BE2C (cell line): ENCODE results near the gene MRFAP1.
A peak's percentile ranks its signal among the peaks of the same experiment; 100 is the strongest.

Source experiments
- DNase-seq: peaks from one replicate; pipeline ENCODE4 v3.0.0-alpha.2; 2020
- H3K27me3 ChIP-seq: fragments of 250-450 bp; sonication (Bioruptor Pico); 2 replicates; pipeline ENCODE4 v1.5.1; 2020; ENCODE audit warnings: mild to moderate bottlenecking
- H3K36me3 ChIP-seq: fragments of 250-450 bp; sonication (Bioruptor Pico); 2 replicates; pipeline ENCODE4 v1.5.1; 2020; ENCODE audit warnings: mild to moderate bottlenecking
- H3K4me1 ChIP-seq: fragments of 250-450 bp; sonication (Bioruptor Pico); 2 replicates; pipeline ENCODE4 v1.5.1; 2020
- H3K4me3 ChIP-seq: 2 replicates; pipeline ENCODE4 v1.5.1; 2011; ENCODE audit warnings: low read depth, low read length
- H3K9me3 ChIP-seq: fragments of 250-450 bp; sonication (Bioruptor Pico); 2 replicates; pipeline ENCODE4 v1.5.1; 2020
- TF ChIP-seq, protein P1 (sequence below): IDR thresholded peaks from 2 replicates; pipeline ENCODE4 v1.5.1; 2012; ENCODE audit warnings: mild to moderate bottlenecking, low read depth, low read length

MRFAP1 gene

DNA sequence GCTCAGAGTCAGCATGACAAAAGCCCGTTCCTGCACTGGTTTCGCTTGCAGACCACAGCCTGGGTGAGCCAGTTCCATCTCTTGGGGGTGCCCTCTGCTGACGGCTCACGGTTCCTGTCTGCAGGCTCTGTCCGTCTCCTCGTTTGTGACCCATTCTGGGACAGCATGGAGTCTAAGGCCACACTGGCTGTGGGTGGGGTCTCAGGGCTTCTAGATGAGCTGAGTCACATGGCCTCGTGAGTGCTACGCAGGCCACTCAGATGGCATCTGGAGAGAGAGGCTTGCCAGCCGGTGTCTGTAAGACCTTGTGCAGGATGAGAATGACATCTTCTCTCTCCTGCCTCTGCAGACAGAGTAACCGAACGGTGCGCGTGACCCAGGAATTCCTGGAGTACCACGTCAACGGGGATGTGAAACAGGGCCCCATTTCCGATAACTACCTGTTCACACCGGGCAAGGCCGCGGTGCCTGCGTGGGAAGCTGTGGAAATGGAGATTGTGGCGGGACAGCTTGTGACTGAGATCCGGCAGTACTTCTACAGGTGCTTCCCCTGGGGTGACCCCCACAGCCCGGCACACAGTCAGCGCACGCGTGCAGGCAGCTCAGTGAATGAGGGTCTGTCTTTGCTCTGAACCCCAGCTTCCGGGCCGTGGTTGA lies 31.6 kb upstream of the MRFAP1 start:
- TF ChIP-seq, protein P1, sequence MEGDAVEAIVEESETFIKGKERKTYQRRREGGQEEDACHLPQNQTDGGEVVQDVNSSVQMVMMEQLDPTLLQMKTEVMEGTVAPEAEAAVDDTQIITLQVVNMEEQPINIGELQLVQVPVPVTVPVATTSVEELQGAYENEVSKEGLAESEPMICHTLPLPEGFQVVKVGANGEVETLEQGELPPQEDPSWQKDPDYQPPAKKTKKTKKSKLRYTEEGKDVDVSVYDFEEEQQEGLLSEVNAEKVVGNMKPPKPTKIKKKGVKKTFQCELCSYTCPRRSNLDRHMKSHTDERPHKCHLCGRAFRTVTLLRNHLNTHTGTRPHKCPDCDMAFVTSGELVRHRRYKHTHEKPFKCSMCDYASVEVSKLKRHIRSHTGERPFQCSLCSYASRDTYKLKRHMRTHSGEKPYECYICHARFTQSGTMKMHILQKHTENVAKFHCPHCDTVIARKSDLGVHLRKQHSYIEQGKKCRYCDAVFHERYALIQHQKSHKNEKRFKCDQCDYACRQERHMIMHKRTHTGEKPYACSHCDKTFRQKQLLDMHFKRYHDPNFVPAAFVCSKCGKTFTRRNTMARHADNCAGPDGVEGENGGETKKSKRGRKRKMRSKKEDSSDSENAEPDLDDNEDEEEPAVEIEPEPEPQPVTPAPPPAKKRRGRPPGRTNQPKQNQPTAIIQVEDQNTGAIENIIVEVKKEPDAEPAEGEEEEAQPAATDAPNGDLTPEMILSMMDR = peak; percentile 46
- Histone ChIP-seq H3K4me1 (no peaks in the 10 kb centered on the region), H3K36me3 (no peaks in the 10 kb centered on the region; the same call in 1 of the 2 replicates), H3K9me3 (no peaks in the 10 kb centered on the region; the same call in 1 of the 2 replicates), H3K4me3 (no peak overlapping the region), H3K27me3 (no peaks in the 10 kb centered on the region)
- DNase-seq = peak; percentile 68

DNA sequence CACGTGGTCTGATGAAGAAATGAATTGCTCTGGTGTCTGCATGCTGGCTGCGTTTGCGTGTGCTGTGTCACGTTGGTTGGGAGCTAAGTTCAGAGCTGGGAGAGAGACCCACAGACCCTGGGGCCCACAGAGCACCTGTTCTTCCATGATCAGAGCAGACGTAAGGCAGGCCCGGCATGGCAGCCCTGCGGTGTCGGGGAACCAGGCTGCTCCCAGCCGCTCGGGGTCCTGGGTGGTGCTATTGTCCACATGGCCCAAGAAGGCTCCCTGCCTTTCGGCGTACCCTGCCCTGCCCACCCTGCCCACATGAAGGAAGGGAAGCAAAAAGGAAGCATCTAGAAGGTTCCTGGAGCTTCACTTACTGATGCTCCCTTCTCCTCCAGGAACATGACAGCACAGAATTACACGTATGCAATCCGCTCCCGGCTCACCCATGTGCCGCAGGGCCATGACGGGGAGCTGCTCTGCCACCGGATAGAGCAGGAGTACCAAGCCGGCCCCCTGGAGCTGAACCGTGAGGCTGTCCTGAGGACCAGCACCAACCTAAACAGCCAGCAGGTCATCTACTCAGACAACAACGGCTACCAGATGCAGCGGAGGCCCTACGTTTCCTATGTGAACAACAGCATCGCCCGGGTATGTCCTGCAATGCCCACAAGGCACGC lies 30.9 kb upstream of the MRFAP1 start:
- Histone ChIP-seq H3K36me3 (no peaks in the 10 kb centered on the region; the same call in 1 of the 2 replicates), H3K9me3 (no peaks in the 10 kb centered on the region; the same call in 1 of the 2 replicates), H3K4me3 (no peak overlapping the region), H3K27me3 (no peaks in the 10 kb centered on the region), H3K4me1 (no peaks in the 10 kb centered on the region)
- no peak for DNase-seq
- TF ChIP-seq, protein P1 = no peak

DNA sequence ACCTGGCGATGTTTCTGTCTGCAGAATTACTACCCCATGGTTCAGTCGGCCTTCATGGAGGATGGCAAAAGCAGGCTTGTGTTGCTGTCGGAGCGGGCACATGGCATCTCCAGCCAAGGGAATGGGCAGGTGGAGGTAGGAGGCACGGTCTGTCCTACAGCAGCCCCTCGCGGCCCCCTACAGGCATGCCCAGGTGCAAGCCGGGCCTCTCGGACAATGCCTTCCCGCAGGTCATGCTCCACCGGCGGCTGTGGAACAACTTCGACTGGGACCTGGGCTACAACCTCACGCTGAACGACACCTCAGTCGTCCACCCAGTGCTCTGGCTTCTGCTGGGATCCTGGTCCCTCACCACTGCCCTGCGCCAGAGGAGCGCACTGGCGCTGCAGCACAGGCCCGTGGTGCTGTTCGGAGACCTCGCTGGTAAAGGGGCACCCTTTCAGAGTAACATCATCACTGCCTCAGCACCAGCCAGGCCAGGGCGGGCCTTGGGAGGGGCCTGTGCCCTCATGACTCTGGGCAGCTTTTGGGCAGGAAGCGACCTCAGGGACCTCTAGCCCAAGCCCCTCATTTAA lies 29.5 kb upstream of the MRFAP1 start:
- Histone ChIP-seq H3K9me3 (no peaks in the 10 kb centered on the region; the same call in 1 of the 2 replicates), H3K4me3 (no peak overlapping the region), H3K27me3 (no peaks in the 10 kb centered on the region), H3K36me3 (no peaks in the 10 kb centered on the region), H3K4me1 (no peaks in the 10 kb centered on the region)
- DNase-seq = no peak
- TF ChIP-seq, protein P1 = no peak

DNA sequence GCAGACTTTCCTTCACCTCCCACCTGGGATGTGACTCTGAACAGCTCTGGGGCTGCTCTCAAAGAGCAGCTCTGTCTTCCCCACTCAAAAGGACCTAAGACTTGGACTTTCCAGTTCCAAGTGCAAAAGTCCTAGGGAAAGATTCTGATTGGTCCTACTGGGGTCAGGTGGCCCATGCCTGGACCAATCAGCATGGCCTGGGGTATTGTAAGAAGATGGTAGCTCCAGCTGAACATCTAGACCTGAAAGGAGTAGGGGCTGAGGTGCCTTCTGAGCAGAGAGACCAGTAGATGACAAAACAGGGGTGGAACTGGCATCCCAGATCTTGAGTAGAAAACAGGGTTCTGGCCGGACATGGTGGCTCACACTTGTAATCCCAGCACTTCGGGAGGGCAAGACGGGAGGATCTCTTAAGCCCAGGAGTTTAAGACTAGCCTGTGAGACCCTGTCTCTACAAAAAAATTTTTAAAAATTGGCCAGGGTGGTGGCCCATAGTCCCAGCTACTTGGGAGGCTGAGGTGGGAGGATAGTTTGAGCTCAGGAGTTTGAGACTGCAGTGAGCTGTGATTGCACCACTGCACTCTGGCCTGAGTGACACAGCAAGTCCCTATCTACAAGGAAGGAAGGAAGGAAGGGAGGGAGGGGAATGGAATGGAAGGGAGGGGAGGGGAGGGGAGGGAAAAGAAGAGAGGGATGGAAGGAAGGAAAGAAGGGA lies 27.4 kb upstream of the MRFAP1 start:
- TF ChIP-seq, protein P1 = no peak
- Histone ChIP-seq H3K36me3 (no peaks in the 10 kb centered on the region), H3K4me3 (no peak overlapping the region), H3K27me3 (no peaks in the 10 kb centered on the region), H3K9me3 (no peaks in the 10 kb centered on the region; the same call in 1 of the 2 replicates), H3K4me1 (no peaks in the 10 kb centered on the region)
- no peak for DNase-seq

DNA sequence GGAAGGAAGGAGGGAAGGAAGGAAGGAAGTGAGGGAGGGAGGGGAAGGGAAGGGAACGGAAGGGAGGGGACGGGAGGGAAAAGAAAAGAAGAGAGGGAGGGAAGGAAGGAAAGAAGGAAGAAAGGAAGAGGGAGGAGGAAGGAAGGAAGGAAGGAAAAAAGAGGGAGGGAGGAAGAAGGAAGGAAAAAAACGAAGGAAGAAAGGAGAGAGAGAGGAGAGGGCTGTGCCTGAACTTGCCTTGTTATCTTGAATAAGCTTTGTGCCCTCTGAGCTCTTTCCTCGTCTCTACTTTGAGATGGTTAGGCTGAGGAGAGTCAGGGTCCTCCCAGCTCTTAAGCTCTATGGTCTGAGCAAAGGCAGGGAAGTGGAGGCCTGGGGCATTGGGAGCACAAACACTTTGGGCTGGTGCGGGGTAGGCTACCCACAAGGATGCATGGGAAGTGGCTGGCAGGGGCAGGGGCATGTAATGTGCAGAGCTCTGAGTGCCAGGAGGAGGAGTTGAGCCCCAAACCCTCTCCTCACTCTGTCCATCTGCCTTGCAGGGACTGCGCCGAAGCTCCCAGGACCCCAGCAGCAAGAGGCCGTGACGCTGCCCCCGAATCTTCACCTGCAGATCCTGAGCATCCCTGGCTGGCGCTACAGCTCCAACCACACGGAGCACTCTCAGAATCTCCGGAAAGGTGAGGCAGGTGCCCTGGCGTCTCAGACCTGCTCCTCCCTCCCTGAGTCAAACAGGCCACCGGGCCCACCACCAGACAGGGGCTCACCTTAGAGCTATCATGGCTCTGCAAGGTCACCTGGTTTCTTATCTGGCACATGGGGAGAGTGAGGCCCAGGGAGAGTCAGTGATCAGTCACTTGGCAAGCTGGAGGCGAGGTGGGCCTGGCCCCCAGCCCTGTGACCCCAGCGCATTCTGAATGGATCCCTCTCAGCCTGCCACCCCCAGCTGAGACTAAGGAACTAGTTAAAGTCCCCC lies 26.5 kb upstream of the MRFAP1 start:
- Histone ChIP-seq H3K27me3 (no peaks in the 10 kb centered on the region), H3K36me3 (no peaks in the 10 kb centered on the region), H3K4me1 (no peaks in the 10 kb centered on the region), H3K9me3 (no peaks in the 10 kb centered on the region; the same call in 1 of the 2 replicates), H3K4me3 (no peak overlapping the region)
- no peak for DNase-seq
- TF ChIP-seq, protein P1 = no peak
